Lower leg skin (tissue), 3 donors: ENCODE data around the gene TMEM234.

Experiments used
- CTCF ChIP-seq, 3 donors: fragments of 450-650 bp; IDR thresholded peaks; one replicate each; pipeline ENCODE4 v1.5.1; 2016; ENCODE audit warnings: antibody characterized with exemption in 3 of 3, mild to moderate bottlenecking in 3 of 3, moderate library complexity in 2 of 3
- POLR2A ChIP-seq, 2 donors: fragments of 450-650 bp; IDR thresholded peaks; one replicate each; pipeline ENCODE4 v1.6.1; 2016 to 2017; ENCODE audit warnings: antibody characterized with exemption in 2 of 2, mild to moderate bottlenecking in 1 of 2, moderate library complexity in 1 of 2

- TF ChIP-seq CTCF (IDR thresholded peaks at IDR 0.05) (peak in 1 of 3 donors; percentile 62), POLR2A (IDR thresholded peaks at IDR 0.05) (no peak)
These were observed 26.1 kb upstream of the TMEM234 start for GRCh38 chr1:32247983-32248889.
